Prostate gland (tissue), 2 donors: ENCODE measurements around the gene MYLK2. TPM values are rescaled to one million over a fixed set of nuclear protein-coding genes. Genes with fewer than 3 reads are reported as not detected.

ENCODE experiments used
- DNase-seq: peaks from one replicate; pipeline ENCODE4 v3.0.0-alpha.2; 2019; ENCODE audit warnings: low spot score
- H3K27ac ChIP-seq, 2 donors: fragments of 200-600 bp; sonication (generic); 2 replicates each; pipeline ENCODE4 v1.5.1; 2017 to 2019
- H3K27me3 ChIP-seq: fragments of 200-600 bp; sonication (generic); replicated peaks from 2 replicates; pipeline ENCODE4 v1.5.1; 2019; ENCODE audit not compliant: insufficient read depth
- H3K36me3 ChIP-seq, 2 donors: fragments of 200-600 bp; sonication (generic); 1 replicate in 1 of 2; 2 replicates in 1 of 2; pipeline versions ENCODE4 v1.5.1 to v1.8.1; 2017 to 2019
- H3K4me1 ChIP-seq: fragments of 200-600 bp; sonication (generic); replicated peaks from 2 replicates; pipeline ENCODE4 v1.5.1; 2019
- H3K4me3 ChIP-seq, 2 donors: fragments of 200-600 bp; sonication (generic); 2 replicates each; pipeline ENCODE4 v1.5.1; 2017 to 2019
- H3K9me3 ChIP-seq: fragments of 200-600 bp; sonication (generic); 2 replicates; pipeline ENCODE4 v1.5.1; 2017
- CTCF ChIP-seq, 4 experiments: fragments of 200-600 bp in 2 of 4; fragments of 450-650 bp in 2 of 4; sonication (generic) in 2 of 4; IDR thresholded peaks; 1 replicate in 3 of 4; 2 replicates in 1 of 4; pipeline ENCODE4 v1.5.1; 2016 to 2019; ENCODE audit warnings: antibody characterized with exemption in 4 of 4, mild to moderate bottlenecking in 2 of 4, moderate library complexity in 2 of 4
- POLR2A ChIP-seq: fragments of 450-650 bp; IDR thresholded peaks from one replicate; pipeline ENCODE4 v1.6.1; 2016; ENCODE audit warnings: antibody characterized with exemption, mild to moderate bottlenecking
- POLR2AphosphoS5 ChIP-seq: sonication (generic); formaldehyde crosslinking; IDR thresholded peaks from one replicate; pipeline ENCODE4 v1.6.1; 2017; ENCODE audit warnings: antibody characterized with exemption
- WGBS: methylation state at CpG from one replicate; pipeline ENCODE4 v1.1.5; 2018; 5-methylcytosine and 5-hydroxymethylcytosine counted together
- intact Hi-C: fragments of 100-400 bp; cut with DNase I; formaldehyde crosslinking; loops from one replicate; pipeline ENCODE4 v1.14.2; 2022
- total RNA-seq, 2 donors: library from RNA; depleted of rRNA; stranded (reverse); fragments of >200 nt; gene quantifications; one replicate each; pipeline ENCODE4 v1.1.0, GENCODE V29; 2016

The MYLK2 gene
- total RNA-seq, 2 donors from 2014 or later, result 0.27 to 0.91 TPM

GRCh38 chr20:31815408-31816188 is 3.6 kb upstream of the MYLK2 start:
- no peak overlapping the region for H3K27ac ChIP-seq

DNA sequence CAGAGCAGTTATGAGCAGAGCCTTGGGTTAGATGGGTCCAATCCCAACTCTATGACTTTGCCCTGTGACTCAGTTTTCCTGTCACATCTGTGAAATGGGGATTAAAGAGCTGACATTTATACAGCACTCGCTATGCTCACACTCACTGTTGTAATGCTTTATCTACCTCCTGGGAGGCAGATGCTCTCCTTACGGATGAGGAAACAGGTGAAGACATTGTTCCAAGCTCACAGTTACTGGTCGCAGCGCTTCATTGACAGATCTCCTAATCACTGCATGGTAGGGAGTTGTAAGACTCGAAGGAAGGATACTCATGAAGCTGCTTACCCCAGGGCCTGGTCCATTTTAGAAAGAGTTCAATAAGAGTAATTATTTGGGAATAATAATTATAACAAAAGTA is 2.9 kb upstream of the MYLK2 start:
- H3K9me3 ChIP-seq, result no peaks in the 10 kb centered on the region
- no peak overlapping the region for H3K4me3 ChIP-seq
- H3K27ac ChIP-seq, result no peak overlapping the region
- TF ChIP-seq POLR2A (no peak), CTCF (IDR thresholded peaks at IDR 0.05) (no peak), POLR2AphosphoS5 (no peak)
- no peaks in the 10 kb centered on the region for H3K27me3 ChIP-seq
- WGBS, result 96% methylated on average over 5 of the region's 5 CpGs
- H3K36me3 ChIP-seq, result no peaks in the 10 kb centered on the region
- no peak for DNase-seq
- intact Hi-C loops, result no loop called here
- H3K4me1 ChIP-seq, result no peaks in the 10 kb centered on the region

More at GRCh38 chr20:31815408-31816188, 3.6 kb upstream of the MYLK2 start:
- WGBS, result 24% methylated on average over 9 of the region's 9 CpGs
- intact Hi-C loops, result no loop called here
- Histone ChIP-seq H3K27me3 (no peaks in the 10 kb centered on the region), H3K4me1 (no peaks in the 10 kb centered on the region), H3K36me3 (no peaks in the 10 kb centered on the region), H3K9me3 (no peaks in the 10 kb centered on the region), H3K4me3 (no peak overlapping the region)
- DNase-seq, result no peak
- no peak for TF ChIP-seq POLR2AphosphoS5
- TF ChIP-seq CTCF (IDR thresholded peaks at IDR 0.05), result no peak
- TF ChIP-seq POLR2A, result no peak

DNA sequence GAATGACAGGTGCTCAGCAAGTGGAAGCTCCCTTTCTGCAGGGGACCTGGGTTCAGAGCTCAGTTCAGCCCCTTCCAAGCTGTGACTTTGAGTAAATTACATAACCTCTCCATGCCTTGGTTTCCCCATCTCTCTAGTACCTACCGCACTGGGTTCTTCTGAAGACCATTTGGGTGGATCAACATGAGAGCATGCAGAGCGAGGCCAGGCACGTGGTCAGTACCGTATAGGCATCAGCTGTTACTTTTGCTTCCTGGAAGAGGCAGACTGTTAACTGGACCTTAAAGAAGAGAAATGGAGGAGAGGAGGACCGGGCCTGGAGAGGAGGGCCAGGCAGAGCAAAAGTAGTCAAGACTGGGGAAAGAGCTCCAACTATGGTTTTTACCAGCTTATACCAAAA is 1.7 kb upstream of the MYLK2 start:
- 95% methylated on average over 5 of the region's 5 CpGs for WGBS

DNA sequence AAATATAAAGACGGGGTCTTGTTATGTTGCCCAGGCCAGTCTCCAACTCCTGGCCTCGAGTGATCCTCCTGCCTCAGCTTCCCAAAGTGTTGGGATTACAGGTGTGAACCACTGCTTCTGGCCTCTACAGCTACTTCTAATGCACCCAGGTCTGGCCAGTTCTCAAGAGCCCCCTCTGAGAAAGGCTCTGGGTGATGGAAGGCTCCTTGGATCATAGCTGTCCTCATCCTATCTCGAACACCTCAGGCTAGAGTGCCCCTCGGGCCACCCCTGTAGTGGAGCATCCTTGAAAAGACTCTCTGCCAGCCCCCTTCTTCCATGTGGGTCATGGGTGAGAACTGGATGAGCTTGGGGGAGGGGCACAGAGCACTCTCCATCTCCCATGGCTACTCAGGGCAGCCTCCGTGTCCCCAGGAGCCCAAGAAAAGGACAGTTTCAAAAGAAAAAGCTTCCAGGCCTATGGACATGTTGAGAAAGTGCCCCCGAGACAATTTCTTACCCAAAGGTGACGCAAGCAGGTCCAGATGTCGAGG is 714 bp upstream of the MYLK2 start:
- Histone ChIP-seq H3K27me3 (no peaks in the 10 kb centered on the region), H3K9me3 (no peaks in the 10 kb centered on the region), H3K36me3 (no peaks in the 10 kb centered on the region), H3K27ac (no peak overlapping the region), H3K4me1 (no peaks in the 10 kb centered on the region), H3K4me3 (no peak overlapping the region)
- DNase-seq, result no peak
- TF ChIP-seq POLR2A (no peak), POLR2AphosphoS5 (no peak), CTCF (IDR thresholded peaks at IDR 0.05) (no peak)
- intact Hi-C loops, result no loop called here
- 94% methylated on average over 8 of the region's 8 CpGs for WGBS

More for the DNA sequence above, 1.7 kb upstream of the MYLK2 start:
- Histone ChIP-seq H3K36me3 (no peaks in the 10 kb centered on the region), H3K4me3 (no peak overlapping the region), H3K27ac (no peak overlapping the region), H3K9me3 (no peaks in the 10 kb centered on the region), H3K4me1 (no peaks in the 10 kb centered on the region), H3K27me3 (no peaks in the 10 kb centered on the region)
- TF ChIP-seq POLR2AphosphoS5, result no peak
- no peak for TF ChIP-seq CTCF (IDR thresholded peaks at IDR 0.05)
- TF ChIP-seq POLR2A, result no peak
- intact Hi-C loops, result no loop called here
- no peak for DNase-seq

- DNase-seq, result no peak
- H3K4me1 ChIP-seq, result no peaks in the 10 kb centered on the region
- H3K27me3 ChIP-seq, result no peaks in the 10 kb centered on the region
- no peaks in the 10 kb centered on the region for H3K36me3 ChIP-seq
- TF ChIP-seq CTCF (IDR thresholded peaks at IDR 0.05) (no peak), POLR2A (no peak), POLR2AphosphoS5 (no peak)
- H3K27ac ChIP-seq, result no peak overlapping the region
- intact Hi-C loops, result loop anchor here (10.0 kb wide), 1 partner anchor 135 kb away; the partner anchor contains the start of gene PDRG1
- H3K4me3 ChIP-seq, result no peak overlapping the region
- 77% methylated on average over 6 of the region's 6 CpGs for WGBS
- no peaks in the 10 kb centered on the region for H3K9me3 ChIP-seq
Observed at GRCh38 chr20:31820228-31820627, 1.1 kb downstream of the MYLK2 start.
